Panc1 (cell line): ENCODE results near the gene DLG5. TPM values are rescaled to one million over a fixed set of nuclear protein-coding genes. Genes with fewer than 3 reads are reported as not detected.

ENCODE experiments used
- ATAC-seq: fragments of 200-7000 bp; cut with Tn5 transposase; 2 replicates; pipeline ENCODE4 v1.9.1; 2020; ENCODE audit warnings: mild to moderate bottlenecking, moderate library complexity
- BruUV-seq: library from RNA; stranded (reverse); fragments of 400-500 nt; replicated peaks from 2 replicates; lab custom pipeline; 2021; lab: Mats Ljungman, UMichigan
- CTCF ChIA-PET: fragments of 300-600 bp; sonication (Branson Sonifier 250); formaldehyde crosslinking; loops from one replicate; lab custom pipeline; 2022; ENCODE audit warnings: antibody characterized with exemption; lab: Charles Lee
- POLR2A ChIA-PET: fragments of 300-600 bp; sonication (Branson Sonifier 250); formaldehyde crosslinking; loops from one replicate; lab custom pipeline; 2022; ENCODE audit warnings: antibody characterized with exemption; lab: Charles Lee
- DNase-seq: peaks from one replicate; pipeline ENCODE4 v3.0.0-alpha.2; 2010; ENCODE audit warnings: low read depth, low spot score
- H3K27ac ChIP-seq: 2 replicates; pipeline ENCODE4 v1.5.1; 2011; ENCODE audit warnings: mild to moderate bottlenecking, low read length, inconsistent platforms
- H3K27me3 ChIP-seq: fragments of 200-500 bp; sonication (Bioruptor generic); 2 replicates; pipeline ENCODE4 v1.6.0; 2014; ENCODE audit warnings: low read length, inconsistent platforms; ENCODE audit not compliant: control insufficient read depth, insufficient read depth
- H3K36me3 ChIP-seq: fragments of 200-500 bp; sonication (Bioruptor generic); 2 replicates; pipeline ENCODE4 v1.5.1; 2014; ENCODE audit warnings: inconsistent platforms, mild to moderate bottlenecking, low read length, moderate library complexity; ENCODE audit not compliant: control insufficient read depth, insufficient read depth
- H3K4me1 ChIP-seq: 2 replicates; pipeline ENCODE4 v1.5.1; 2011; ENCODE audit warnings: inconsistent platforms, mild to moderate bottlenecking, low read length, moderate library complexity; ENCODE audit not compliant: control insufficient read depth, insufficient read depth
- H3K4me3 ChIP-seq, 2 experiments: 2 replicates each; pipeline ENCODE4 v1.5.1; 2011 to 2012; ENCODE audit warnings: low read depth in 2 of 2, low read length in 2 of 2, mild to moderate bottlenecking in 2 of 2, inconsistent platforms in 1 of 2, moderate library complexity in 1 of 2
- H3K9me3 ChIP-seq: fragments of 200-500 bp; sonication (Bioruptor generic); 2 replicates; pipeline ENCODE4 v1.5.1; 2014; ENCODE audit warnings: low read depth, mild to moderate bottlenecking, inconsistent platforms, low read length, moderate library complexity; ENCODE audit not compliant: control insufficient read depth, insufficient read depth
- CTCF ChIP-seq: fragments of 450-650 bp; IDR thresholded peaks from 2 replicates; pipeline ENCODE4 v1.5.1; 2017; ENCODE audit warnings: mild to moderate bottlenecking
- POLR2AphosphoS5 ChIP-seq: IDR thresholded peaks from 2 replicates; pipeline ENCODE4 v1.6.1; 2012; ENCODE audit warnings: mild to moderate bottlenecking, low read depth, low read length, moderate library complexity
- REST ChIP-seq, 2 experiments: IDR thresholded peaks; 2 replicates each; pipeline ENCODE4 v1.6.1; 2011 to 2012; ENCODE audit warnings: low read depth in 2 of 2, control low read depth in 1 of 2, low read length in 1 of 2, mild to moderate bottlenecking in 1 of 2, moderate library complexity in 1 of 2; ENCODE audit not compliant: insufficient read depth in 1 of 2
- SIN3A ChIP-seq: IDR thresholded peaks from 2 replicates; pipeline ENCODE4 v1.6.1; 2012; ENCODE audit warnings: low read depth, mild to moderate bottlenecking, low read length, moderate library complexity, borderline replicate concordance; ENCODE audit not compliant: insufficient read depth
- TCF7L2 ChIP-seq: IDR thresholded peaks from 2 replicates; pipeline ENCODE4 v1.6.1; 2011; ENCODE audit warnings: mild to moderate bottlenecking, low read depth, low read length, inconsistent platforms
- in situ Hi-C: cut with HindIII; loops from 2 replicates; pipeline ENCODE4 v1.10.0; 2016; ENCODE audit warnings: low sequenced_read_pairs, low pct_unique_long_range_greater_than_20kb
- intact Hi-C: fragments of 100-400 bp; cut with micrococcal nuclease; formaldehyde crosslinking; loops from one replicate; pipeline ENCODE4 v1.10.0; 2022; ENCODE audit not compliant: unreplicated experiment
- total RNA-seq: library from RNA; stranded (reverse); gene quantifications from one replicate; pipeline ENCODE4 v1.2.1, GENCODE V29; 2021; ENCODE audit not compliant: unreplicated experiment

The DLG5 gene
- total RNA-seq, 1 experiment from 2014 or later, result 85.6 TPM

- BruUV-seq, result no TSS peak
- Histone ChIP-seq H3K4me3 (no peak overlapping the region), H3K27me3 (no peaks in the 10 kb centered on the region), H3K9me3 (no peaks in the 10 kb centered on the region), H3K36me3 (no peaks in the 10 kb centered on the region), H3K4me1 (peaks cover 24% of the 10 kb centered on the region), H3K27ac (peak overlapping the region; percentile 9; the same call in 1 of the 2 replicates)
- ChIA-PET CTCF (interaction anchor here (1.1 kb wide), 1 partner anchor 18 kb away, joined by 3 read pairs; no protein-coding TSS in a partner anchor), POLR2A (no interaction called here)
- ATAC-seq (no peak), DNase-seq (no peak)
- TF ChIP-seq POLR2AphosphoS5 (no peak), CTCF (no peak), TCF7L2 (no peak), REST (IDR thresholded peaks at IDR 0.05; ENCODE audit: insufficient read depth in 1 of 2, low read depth in 2 of 2, low read length in 1 of 2) (no peak), SIN3A (no peak)
- intact Hi-C loops (no loop called here), in situ Hi-C loops (no loop called here)
Measured at GRCh38 chr10:77909021-77909748, 17.4 kb downstream of the DLG5 start.

GRCh38 chr10:77907900-77908717 lies 18.4 kb downstream of the DLG5 start:
- Histone ChIP-seq H3K4me3 (no peak overlapping the region), H3K27ac (no peak overlapping the region), H3K27me3 (no peaks in the 10 kb centered on the region), H3K36me3 (no peaks in the 10 kb centered on the region), H3K4me1 (peaks cover 24% of the 10 kb centered on the region), H3K9me3 (no peaks in the 10 kb centered on the region)
- in situ Hi-C loops (no loop called here), intact Hi-C loops (no loop called here)
- DNase-seq (no peak), ATAC-seq (peak; percentile 83)
- POLR2A ChIA-PET, result no interaction called here
- TF ChIP-seq CTCF, result no peak; the same call in 1 of the 2 replicates
- no peak for TF ChIP-seq TCF7L2
- TF ChIP-seq REST (IDR thresholded peaks at IDR 0.05; ENCODE audit: insufficient read depth in 1 of 2, low read depth in 2 of 2, low read length in 1 of 2), result no peak
- no peak for TF ChIP-seq SIN3A
- CTCF ChIA-PET, result interaction anchor here (0.6 to 1.1 kb wide), 2 partner anchors 11 to 19 kb away, joined by 3 read pairs; no protein-coding TSS in a partner anchor
- BruUV-seq, result no TSS peak
